K562 (cell line): ENCODE data around the gene OR6C76. TPM values are rescaled to one million over a fixed set of nuclear protein-coding genes. Genes with fewer than 3 reads are reported as not detected.

Source experiments
- ATAC-seq: fragments of 200-7000 bp; cut with Tn5 transposase; 3 replicates; pipeline ENCODE4 v1.9.1; 2020; ENCODE audit warnings: moderate library complexity
- BruUV-seq: library from RNA; stranded (reverse); fragments of 400-500 nt; replicated peaks from 2 replicates; lab custom pipeline; 2021; lab: Mats Ljungman, UMichigan
- CTCF ChIA-PET: fragments of 300-600 bp; formaldehyde crosslinking; extraction: SDS; loops from one replicate; lab custom pipeline; 2021; ENCODE audit warnings: low intra/inter-chr PET ratio; lab: Yijun Ruan, JAX
- POLR2A ChIA-PET: fragments of 300-600, 350-650 bp; sonication (Branson Sonifier 250); formaldehyde crosslinking; extraction: SDS; loops from one replicate; lab custom pipeline; 2021; ENCODE audit warnings: antibody characterized with exemption, inconsistent platforms; lab: Yijun Ruan, JAX
- DNase-seq, 4 experiments: peaks; one replicate each; pipeline versions ENCODE4 v3.0.0 to v3.0.0-alpha.2; 2011 to 2018; ENCODE audit warnings: low spot score in 3 of 4, mixed read lengths in 3 of 4; ENCODE audit errors: extremely low read depth in 1 of 4
- FAIRE-seq: peaks from 2 replicates; lab custom pipeline; 2011; peaks lifted over from hg19 to GRCh38; lab: Jason Lieb, UNC
- H2AFZ ChIP-seq: 2 replicates; pipeline ENCODE4 v1.6.0; 2011; ENCODE audit warnings: low read depth, low read length, control low read depth, inconsistent platforms
- H3K27ac ChIP-seq: fragments of 200-600 bp; 3 replicates; pipeline ENCODE4 v1.8.0; 2011; ENCODE audit warnings: low read depth, mild to moderate bottlenecking, control low read depth, inconsistent platforms, low read length, moderate library complexity, mixed read lengths; ENCODE audit errors: extremely low read depth
- H3K27me3 ChIP-seq, 2 experiments: fragments of 300-600 bp in 1 of 2; 2 replicates in 1 of 2; 3 replicates in 1 of 2; pipeline versions ENCODE4 v1.6.0 to v1.8.0; 2011; ENCODE audit warnings: inconsistent platforms in 2 of 2, low read length in 2 of 2, mild to moderate bottlenecking in 1 of 2, mixed read lengths in 1 of 2, moderate library complexity in 1 of 2; ENCODE audit not compliant: control insufficient read depth in 2 of 2, insufficient read depth in 2 of 2
- H3K36me3 ChIP-seq: fragments of 300-600 bp; 3 replicates; pipeline ENCODE4 v1.8.0; 2011; ENCODE audit warnings: mild to moderate bottlenecking, low read length, inconsistent platforms; ENCODE audit not compliant: control insufficient read depth, insufficient read depth
- H3K4me1 ChIP-seq, 2 experiments: fragments of 200-600 bp in 1 of 2; replicated peaks in 1 of 2; 2 replicates in 1 of 2; 3 replicates in 1 of 2; pipeline versions ENCODE4 v1.5.1 to v1.8.0; 2011; ENCODE audit warnings: inconsistent platforms in 2 of 2, low read length in 2 of 2, mild to moderate bottlenecking in 1 of 2, mixed read lengths in 1 of 2, moderate library complexity in 1 of 2; ENCODE audit not compliant: control insufficient read depth in 2 of 2, insufficient read depth in 2 of 2
- H3K4me2 ChIP-seq: 2 replicates; pipeline ENCODE4 v1.6.1; 2011; ENCODE audit warnings: low read length, control low read depth, inconsistent platforms, mixed read lengths; ENCODE audit not compliant: insufficient read depth
- H3K4me3 ChIP-seq: fragments of 200-600 bp; sonication (generic), shearing (Covaris generic); 2 replicates; pipeline ENCODE4 v1.5.1; 2016; ENCODE audit warnings: control low read depth, inconsistent platforms
- H3K79me2 ChIP-seq: fragments of 200-600 bp; 3 replicates; pipeline ENCODE4 v1.8.0; 2011; ENCODE audit warnings: low read length, inconsistent platforms; ENCODE audit not compliant: control insufficient read depth, insufficient read depth
- H3K9ac ChIP-seq, 2 experiments: 2 replicates each; pipeline versions ENCODE4 v1.6.0 to v1.6.1; 2011; ENCODE audit warnings: low read depth in 2 of 2, low read length in 2 of 2, control low read depth in 1 of 2, inconsistent platforms in 1 of 2, mild to moderate bottlenecking in 1 of 2, mixed read lengths in 1 of 2; ENCODE audit not compliant: insufficient read depth in 1 of 2
- H3K9me1 ChIP-seq: one replicate; pipeline ENCODE4 v1.6.0; 2011; ENCODE audit warnings: inconsistent platforms, mild to moderate bottlenecking, low read length, moderate library complexity; ENCODE audit not compliant: control insufficient read depth, insufficient read depth
- H3K9me3 ChIP-seq: replicated peaks from 2 replicates; pipeline ENCODE4 v1.5.1; 2011; ENCODE audit warnings: low read depth, low read length, inconsistent platforms; ENCODE audit not compliant: control insufficient read depth, insufficient read depth
- H4K20me1 ChIP-seq: replicated peaks from 2 replicates; pipeline ENCODE4 v1.6.1; 2011; ENCODE audit warnings: low read length, inconsistent platforms, mixed read lengths; ENCODE audit not compliant: control insufficient read depth, insufficient read depth
- ARID3B ChIP-seq: fragments of 250-450 bp; sonication (Bioruptor Pico); IDR thresholded peaks from 2 replicates; pipeline ENCODE4 v1.4.0; 2020; ENCODE audit warnings: borderline replicate concordance
- CBX1 ChIP-seq: sonication (generic); IDR thresholded peaks from 2 replicates; pipeline ENCODE4 v1.6.1; 2016; ENCODE audit warnings: antibody characterized with exemption, low read depth, mild to moderate bottlenecking
- CHCHD3 ChIP-seq: fragments of 250-450 bp; sonication (Bioruptor Pico); IDR thresholded peaks from 2 replicates; pipeline ENCODE4 v2.1.2; 2022; ENCODE audit warnings: mild to moderate bottlenecking
- CXXC5 ChIP-seq: fragments of 250-450 bp; sonication (Bioruptor Pico); IDR thresholded peaks from 2 replicates; pipeline ENCODE4 v1.8.0; 2022; ENCODE audit warnings: inconsistent platforms, mild to moderate bottlenecking, moderate library complexity
- DEAF1 ChIP-seq: fragments of 450-650 bp; formaldehyde crosslinking; IDR thresholded peaks from 2 replicates; pipeline ENCODE4 v1.4.0; 2020; ENCODE audit warnings: mild to moderate bottlenecking, moderate library complexity
- DLX4 ChIP-seq: fragments of 250-450 bp; sonication (Bioruptor Pico); IDR thresholded peaks from 2 replicates; pipeline ENCODE4 v1.6.1; 2021; ENCODE audit warnings: mild to moderate bottlenecking
- ETV6 ChIP-seq, 3 experiments: fragments of 150-350 bp in 1 of 3; sonication (generic) in 1 of 3; formaldehyde crosslinking in 1 of 3; IDR thresholded peaks; 2 replicates each; pipeline versions ENCODE4 v1.6.1 to v1.8.0; 2014 to 2022; ENCODE audit warnings: borderline replicate concordance in 2 of 3, low read depth in 2 of 3, antibody characterized with exemption in 1 of 3, low read length in 1 of 3, mild to moderate bottlenecking in 1 of 3, missing genetic modification reagents in 1 of 3
- MAZ ChIP-seq, 2 experiments: fragments of 450-650 bp in 1 of 2; sonication (generic) in 1 of 2; formaldehyde crosslinking; IDR thresholded peaks in 1 of 2; conservative IDR thresholded peaks in 1 of 2; 2 replicates each; pipeline versions ENCODE4 v1.4.0 to v1.5.0; 2020; ENCODE audit warnings: mild to moderate bottlenecking in 1 of 2, missing genetic modification reagents in 1 of 2
- POLR2AphosphoS5 ChIP-seq: IDR thresholded peaks from 2 replicates; pipeline ENCODE4 v1.6.1; 2011; ENCODE audit warnings: mild to moderate bottlenecking, low read depth, low read length, moderate library complexity; ENCODE audit not compliant: control insufficient read depth, insufficient read depth
- RAD21 ChIP-seq, 2 experiments: fragments of 250-450 bp in 1 of 2; fragments of 450-650 bp in 1 of 2; sonication (Bioruptor Pico) in 1 of 2; formaldehyde crosslinking in 1 of 2; IDR thresholded peaks in 1 of 2; conservative IDR thresholded peaks in 1 of 2; 2 replicates each; pipeline versions ENCODE4 v1.4.0 to v1.8.0; 2020 to 2022; ENCODE audit warnings: mild to moderate bottlenecking in 2 of 2, moderate library complexity in 1 of 2
- SETDB1 ChIP-seq: IDR thresholded peaks from one replicate; pipeline ENCODE4 v1.6.1; 2012; ENCODE audit warnings: low read length, control low read depth, inconsistent platforms
- TAL1 ChIP-seq: fragments of 450-650 bp; IDR thresholded peaks from 2 replicates; pipeline ENCODE4 v1.6.1; 2016; ENCODE audit warnings: mild to moderate bottlenecking
- ZNF398 ChIP-seq: fragments of 250-450 bp; sonication (Bioruptor Pico); IDR thresholded peaks from 2 replicates; pipeline ENCODE4 v1.8.0; 2021; ENCODE audit warnings: moderate library complexity, mild to moderate bottlenecking, inconsistent platforms
- ZNF75A ChIP-seq: fragments of 450-650 bp; formaldehyde crosslinking; IDR thresholded peaks from 2 replicates; pipeline ENCODE4 v1.4.0; 2020; ENCODE audit warnings: mild to moderate bottlenecking
- in situ Hi-C: fragments of 300-500 bp; cut with MboI; formaldehyde crosslinking; loops from 4 replicates; pipeline ENCODE4 v1.15.0; 2018; ENCODE audit warnings: inconsistent platforms, mixed read lengths
- intact Hi-C: fragments of 100-400 bp; cut with micrococcal nuclease; formaldehyde crosslinking; loops from 2 replicates; pipeline ENCODE4 v1.14.2; 2022
- polyA plus RNA-seq, 8 experiments: library from polyadenylated mRNA; depleted of rRNA in 4 of 8; stranded (reverse) in 5 of 8; unstranded in 3 of 8; fragments of >200 nt; fragmentation: Nextera tagmentation in 2 of 8; fragmentation: Illumina TruSeq in 1 of 8; extraction: Ambion mirVana in 2 of 8; extraction: Trizol in 1 of 8; gene quantifications; 2 replicates each; pipeline versions ENCODE4 v1.2.1 to v1.2.3, GENCODE V29; 2011 to 2014; ENCODE audit warnings: inconsistent platforms in 1 of 8, missing spikeins in 1 of 8
- total RNA-seq, 7 experiments: library from RNA; depleted of rRNA in 6 of 7; stranded (reverse); fragments of >200 nt in 6 of 7; fragmentation: Illumina TruSeq in 2 of 7; extraction: Trizol in 2 of 7; gene quantifications; 2 replicates each; pipeline versions ENCODE4 v1.2.1 to v1.2.3, GENCODE V29; 2011 to 2021; ENCODE audit warnings: low replicate concordance in 1 of 7

Gene OR6C76
- total and polyA plus RNA-seq, 9 of the 15 experiments (the other 6 are each of a cell fraction or from before 2014, with no cell fraction given) = not detected

- TF ChIP-seq MAZ (CRISPR knock-in tag; conservative IDR thresholded peaks at IDR 0.05 in 1 of 2, IDR thresholded peaks at IDR 0.05 in 1 of 2) = no peak
- no peak for TF ChIP-seq DLX4
- no peak for TF ChIP-seq ZNF398 (CRISPR knock-in tag)
- TF ChIP-seq DEAF1 (CRISPR knock-in tag) = 0 out of 2 replicates have a peak, but pooled peaks have one; percentile 27
- TF ChIP-seq RAD21 (CRISPR knock-in tag; conservative IDR thresholded peaks at IDR 0.05 in 1 of 2, IDR thresholded peaks at IDR 0.05 in 1 of 2) = peak; percentile 40 to 54
Measured at GRCh38 chr12:55446326-55446725, 20.3 kb downstream of the OR6C76 start (continued).

DNA sequence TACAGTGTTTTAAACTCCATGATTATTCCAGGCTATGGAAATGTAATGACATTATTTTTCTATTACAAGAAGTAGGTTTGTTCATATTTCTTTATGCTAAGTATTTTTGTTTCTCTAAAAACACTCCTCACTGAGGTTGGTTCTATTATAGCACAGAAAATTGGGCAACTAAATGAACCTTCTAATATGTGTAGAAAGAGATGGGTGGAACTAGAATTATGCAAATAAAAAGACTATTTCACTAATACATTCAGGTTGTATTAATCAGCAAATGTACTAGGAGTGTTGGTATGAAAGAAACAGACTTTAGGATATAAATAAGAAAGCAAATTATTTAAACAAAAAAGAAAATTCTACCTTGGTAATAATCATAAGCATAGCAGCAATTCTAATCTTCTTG lies 22.8 kb downstream of the OR6C76 start:
- no peak for ATAC-seq
- intact Hi-C loops = loop anchor here (10.0 kb wide), 1 partner anchor 264 kb away; no protein-coding TSS in a partner anchor
- TF ChIP-seq CXXC5 (CRISPR knock-in tag) = no peak
- TF ChIP-seq ETV6 (IDR thresholded peaks at IDR 0.05; ENCODE audit: borderline replicate concordance in 1 of 2, low read depth in 2 of 2, low read length in 1 of 2) = no peak
- no peak for TF ChIP-seq ETV6 (CRISPR knock-in tag; IDR thresholded peaks at IDR 0.05; ENCODE audit: borderline replicate concordance)
- no peak for TF ChIP-seq CHCHD3 (CRISPR knock-in tag)
- no peak for TF ChIP-seq SETDB1
- TF ChIP-seq ZNF75A (CRISPR knock-in tag) = no peak
- TF ChIP-seq CBX1 = no peak
- TF ChIP-seq POLR2AphosphoS5 = no peak
- TF ChIP-seq ARID3B (CRISPR knock-in tag) = no peak
- no peak for TF ChIP-seq TAL1

More for the DNA sequence above, 22.8 kb downstream of the OR6C76 start:
- ChIA-PET POLR2A (interaction anchor here (0.6 kb wide), 1 partner anchor 43 kb away, joined by 3 read pairs; no protein-coding TSS in a partner anchor), CTCF (no interaction called here)
- no peaks in the 10 kb centered on the region for H3K4me1 ChIP-seq
- no peak overlapping the region for H3K4me3 ChIP-seq
- no peaks in the 10 kb centered on the region for H3K9me3 ChIP-seq
- no peaks in the 10 kb centered on the region for H3K36me3 ChIP-seq
- no peak overlapping the region for H3K4me2 ChIP-seq
- H3K9me1 ChIP-seq = no peaks in the 10 kb centered on the region
- H3K9ac ChIP-seq = no peak overlapping the region
- no peak overlapping the region for H2AFZ ChIP-seq
- H3K79me2 ChIP-seq = no peaks in the 10 kb centered on the region
- BruUV-seq = no TSS peak
- H4K20me1 ChIP-seq = no peaks in the 10 kb centered on the region
- DNase-seq (no peak), FAIRE-seq (no peak)
- in situ Hi-C loops = no loop called here
- H3K27ac ChIP-seq = no peak overlapping the region
- H3K27me3 ChIP-seq = no peaks in the 10 kb centered on the region
